HK-2 (cell line): Measurements from ENCODE around the gene ATP8A2.
"Not testable (repeated sequence)": the region's sequence is repeated elsewhere in the genome, so short reads cannot be mapped to it uniquely, and the experiment has no call there.

Experiments used
- DNase-seq: peaks from one replicate; pipeline ENCODE4 v3.0.0-alpha.2; 2018; ENCODE audit not compliant: unreplicated experiment

Gene ATP8A2

GRCh38 chr13:25766991-25767390 lies 395.2 kb downstream of the ATP8A2 start:
- DNase-seq, result no peak

GRCh38 chr13:25768376-25768775 lies 396.6 kb downstream of the ATP8A2 start:
- DNase-seq, result no peak

- DNase-seq, result no peak
These were observed 397.1 kb downstream of the ATP8A2 start for GRCh38 chr13:25768838-25769237.

- DNase-seq, result no peak
These were observed 398.8 kb downstream of the ATP8A2 start for GRCh38 chr13:25770601-25771000.

- no peak for DNase-seq
These were observed 399.4 kb downstream of the ATP8A2 start for GRCh38 chr13:25771202-25771601.

- DNase-seq, result no peak
These were observed 400.1 kb downstream of the ATP8A2 start for GRCh38 chr13:25771641-25772478.

GRCh38 chr13:25772534-25772933 lies 400.8 kb downstream of the ATP8A2 start:
- DNase-seq, result not testable (repeated sequence)

GRCh38 chr13:25774056-25774455 lies 402.3 kb downstream of the ATP8A2 start:
- not testable (repeated sequence) for DNase-seq

GRCh38 chr13:25775275-25775674 lies 403.5 kb downstream of the ATP8A2 start:
- no peak for DNase-seq

- DNase-seq, result no peak
These were observed 404.2 kb downstream of the ATP8A2 start for GRCh38 chr13:25775986-25776385.

- DNase-seq, result no peak
These were observed 404.9 kb downstream of the ATP8A2 start for GRCh38 chr13:25776722-25777121.

GRCh38 chr13:25777509-25777908 lies 405.7 kb downstream of the ATP8A2 start:
- DNase-seq, result no peak

- no peak for DNase-seq
These were observed 406.6 kb downstream of the ATP8A2 start for GRCh38 chr13:25778365-25778764.

GRCh38 chr13:25778808-25779305 lies 407.1 kb downstream of the ATP8A2 start:
- DNase-seq, result no peak

GRCh38 chr13:25783076-25783475 lies 411.3 kb downstream of the ATP8A2 start:
- DNase-seq, result no peak

GRCh38 chr13:25783601-25784024 lies 411.8 kb downstream of the ATP8A2 start:
- no peak for DNase-seq

GRCh38 chr13:25784119-25784518 lies 412.3 kb downstream of the ATP8A2 start:
- no peak for DNase-seq

- not testable (repeated sequence) for DNase-seq
These were observed 418.4 kb downstream of the ATP8A2 start for GRCh38 chr13:25790137-25790536.

GRCh38 chr13:25795277-25795676 lies 423.5 kb downstream of the ATP8A2 start:
- no peak for DNase-seq

- no peak for DNase-seq
These were observed 424.7 kb downstream of the ATP8A2 start for GRCh38 chr13:25796474-25796873.

GRCh38 chr13:25798998-25799397 lies 427.2 kb downstream of the ATP8A2 start:
- DNase-seq, result no peak

- no peak for DNase-seq
These were observed 428.7 kb downstream of the ATP8A2 start for GRCh38 chr13:25800523-25800922.

GRCh38 chr13:25802579-25802978 lies 430.8 kb downstream of the ATP8A2 start:
- DNase-seq, result no peak

- no peak for DNase-seq
These were observed 431.9 kb downstream of the ATP8A2 start for GRCh38 chr13:25803641-25804040.
